ENCODE data around the gene C1QA.
"Not testable (repeated sequence)": the region's sequence is repeated elsewhere in the genome, so short reads cannot be mapped to it uniquely, and the experiment has no call there.

C1QA gene

DNA sequence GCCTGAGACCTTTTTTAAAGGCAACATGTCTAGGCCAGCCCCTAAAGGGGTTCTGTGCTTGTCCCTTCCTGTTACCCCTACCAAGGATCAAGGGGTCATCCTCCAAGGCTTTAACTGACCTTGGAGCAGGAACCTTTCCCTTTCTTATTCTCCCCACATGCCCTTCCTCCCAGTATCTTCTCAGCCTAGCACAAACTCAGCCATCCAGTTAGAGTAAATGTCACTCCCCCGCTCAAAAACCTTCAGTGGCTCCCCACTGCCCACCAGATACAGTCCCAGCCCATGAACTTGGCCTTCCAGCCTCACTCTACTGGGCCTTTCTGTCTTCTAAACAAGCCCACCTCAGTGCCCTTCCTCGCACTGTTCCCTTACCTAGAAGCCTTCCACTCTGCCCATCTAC is 25.5 kb downstream of the C1QA start:
- H3K27ac ChIP-seq: no peak overlapping the region
- no peak for TF ChIP-seq CTCF (IDR thresholded peaks at IDR 0.05)
- DNase-seq (ENCODE audit: low spot score): no peak
- no peak overlapping the region for H3K4me3 ChIP-seq

GRCh38 chr1:22662318-22662717 is 25.9 kb downstream of the C1QA start:
- Histone ChIP-seq H3K4me3 (no peak overlapping the region), H3K27ac (no peak overlapping the region)
- DNase-seq (ENCODE audit: low spot score): no peak
- no peak for TF ChIP-seq CTCF (IDR thresholded peaks at IDR 0.05)

- DNase-seq (ENCODE audit: low spot score): no peak
Observed at GRCh38 chr1:22662986-22663408, 26.6 kb downstream of the C1QA start.

GRCh38 chr1:22665752-22666151 is 29.3 kb downstream of the C1QA start:
- no peak overlapping the region for H3K27ac ChIP-seq
- no peak for DNase-seq (ENCODE audit: low spot score)
- no peak for TF ChIP-seq CTCF (IDR thresholded peaks at IDR 0.05)
- no peak overlapping the region for H3K4me3 ChIP-seq

More at GRCh38 chr1:22662986-22663408, 26.6 kb downstream of the C1QA start:
- no peak for TF ChIP-seq CTCF (IDR thresholded peaks at IDR 0.05)
- H3K4me3 ChIP-seq: no peak overlapping the region
- no peak overlapping the region for H3K27ac ChIP-seq

DNA sequence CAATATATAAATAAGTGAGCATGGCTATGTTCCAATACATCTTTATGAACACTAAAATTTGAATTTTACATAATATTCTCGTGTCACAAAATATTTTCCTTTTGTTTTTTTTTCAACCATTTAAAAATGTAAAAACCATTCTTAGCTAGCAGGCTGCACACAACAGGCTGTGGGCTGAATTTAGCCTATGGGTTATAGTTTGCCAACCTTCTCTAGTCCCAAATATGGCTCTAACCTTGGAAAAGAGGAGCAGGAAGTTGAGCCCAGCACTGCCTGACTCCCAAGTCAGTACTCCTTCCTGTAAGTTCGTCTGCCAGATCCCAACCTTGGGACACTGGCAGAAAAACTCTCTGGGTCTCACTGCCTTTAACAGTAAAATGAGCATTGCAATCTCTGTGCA is 30.0 kb downstream of the C1QA start:
- Histone ChIP-seq H3K27ac (no peak overlapping the region), H3K4me3 (no peak overlapping the region)
- DNase-seq (ENCODE audit: low spot score): no peak
- no peak for TF ChIP-seq CTCF (IDR thresholded peaks at IDR 0.05)

- H3K4me3 ChIP-seq; H3K27ac ChIP-seq; DNase-seq (ENCODE audit: low spot score): not testable (repeated sequence)
Observed at GRCh38 chr1:22668840-22669239, 32.4 kb downstream of the C1QA start.

GRCh38 chr1:22670352-22670975 is 34.0 kb downstream of the C1QA start:
- Histone ChIP-seq H3K4me3 (no peak overlapping the region), H3K27ac (no peak overlapping the region)
- no peak for TF ChIP-seq CTCF (IDR thresholded peaks at IDR 0.05)
- DNase-seq (ENCODE audit: low spot score): no peak
